Astrocyte (in vitro differentiated cells and primary cell): Measurements from ENCODE around the gene MYMK.

Experiments used
- EZH2 ChIP-seq: IDR thresholded peaks from 2 replicates; pipeline ENCODE4 v1.6.1; 2012; ENCODE audit warnings: mild to moderate bottlenecking, low read length, inconsistent platforms; ENCODE audit not compliant: insufficient read depth
- TF ChIP-seq, protein P1 (sequence below): IDR thresholded peaks from 2 replicates; pipeline ENCODE4 v1.5.1; 2011; ENCODE audit warnings: low read depth, mild to moderate bottlenecking, inconsistent platforms, low read length, moderate library complexity; ENCODE audit not compliant: insufficient read depth

DNA sequence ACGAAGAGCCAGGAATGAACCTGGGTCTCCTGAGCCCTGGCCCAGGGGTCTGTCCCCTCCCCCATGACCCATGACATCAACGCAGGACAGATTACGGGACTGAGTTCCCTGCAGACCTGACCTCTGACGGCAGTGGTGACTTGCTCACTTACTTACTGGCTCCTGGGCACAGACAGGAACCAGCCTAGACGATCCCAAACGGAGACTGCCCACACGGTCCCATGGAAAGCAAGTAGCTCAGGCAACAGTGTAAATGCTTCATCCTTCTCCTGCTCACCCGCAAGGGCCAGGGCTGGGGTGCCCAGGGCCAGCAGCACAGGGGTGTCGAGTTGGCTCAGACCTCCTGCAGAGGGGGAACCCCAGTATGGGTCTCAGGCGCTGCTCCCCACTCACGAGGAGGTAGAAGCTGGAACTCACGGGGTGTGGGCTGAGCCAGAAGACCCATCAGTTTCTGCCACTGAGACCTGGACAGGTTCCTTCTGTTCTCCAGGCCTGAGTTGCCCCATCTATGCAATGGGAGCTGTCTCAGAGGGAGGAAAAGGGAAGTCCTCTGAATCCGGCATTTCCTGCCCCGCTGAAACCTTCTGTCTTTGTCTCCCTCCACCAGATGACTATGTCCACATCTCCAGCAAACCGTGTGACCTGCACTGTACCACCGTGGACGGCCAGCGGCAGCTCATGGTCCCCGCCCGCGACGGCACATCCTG lies 15.4 kb upstream of the MYMK start:
- TF ChIP-seq, protein P1, sequence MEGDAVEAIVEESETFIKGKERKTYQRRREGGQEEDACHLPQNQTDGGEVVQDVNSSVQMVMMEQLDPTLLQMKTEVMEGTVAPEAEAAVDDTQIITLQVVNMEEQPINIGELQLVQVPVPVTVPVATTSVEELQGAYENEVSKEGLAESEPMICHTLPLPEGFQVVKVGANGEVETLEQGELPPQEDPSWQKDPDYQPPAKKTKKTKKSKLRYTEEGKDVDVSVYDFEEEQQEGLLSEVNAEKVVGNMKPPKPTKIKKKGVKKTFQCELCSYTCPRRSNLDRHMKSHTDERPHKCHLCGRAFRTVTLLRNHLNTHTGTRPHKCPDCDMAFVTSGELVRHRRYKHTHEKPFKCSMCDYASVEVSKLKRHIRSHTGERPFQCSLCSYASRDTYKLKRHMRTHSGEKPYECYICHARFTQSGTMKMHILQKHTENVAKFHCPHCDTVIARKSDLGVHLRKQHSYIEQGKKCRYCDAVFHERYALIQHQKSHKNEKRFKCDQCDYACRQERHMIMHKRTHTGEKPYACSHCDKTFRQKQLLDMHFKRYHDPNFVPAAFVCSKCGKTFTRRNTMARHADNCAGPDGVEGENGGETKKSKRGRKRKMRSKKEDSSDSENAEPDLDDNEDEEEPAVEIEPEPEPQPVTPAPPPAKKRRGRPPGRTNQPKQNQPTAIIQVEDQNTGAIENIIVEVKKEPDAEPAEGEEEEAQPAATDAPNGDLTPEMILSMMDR: no peak
- no peak for TF ChIP-seq EZH2
